Measurements from ENCODE around the gene HYAL1. TPM values are rescaled to one million over a fixed set of nuclear protein-coding genes. Genes with fewer than 3 reads are reported as not detected.
A peak's percentile ranks its signal among the peaks of the same experiment; 100 is the strongest.

The HYAL1 gene
- polyA plus RNA-seq, 2 of the 4 experiments (the other 2 are of a cell fraction) = 0.62 to 1.1 TPM

- WGBS (ENCODE audit: missing lambda C conversion rate) = 16% methylated on average over 10 of the region's 14 CpGs
- Histone ChIP-seq H3K27ac (no peak overlapping the region), H3K9me3 (no peaks in the 10 kb centered on the region), H3K4me2 (no peak overlapping the region), H3K4me3 (no peak overlapping the region), H3K4me1 (peaks cover 20% of the 10 kb centered on the region; the same call in 2 of the 3 replicates)
- FAIRE-seq (no peak), DNase-seq (ENCODE audit: low read depth in 1 of 2, low spot score in 1 of 2) (peak; percentile 55 to 62), ATAC-seq (peak in 1 of 2 experiments; percentile 12; a peak in 2 of 6 replicates)
- ChIA-PET CTCF (interaction anchor here (0.6 to 5.3 kb wide), 23 partner anchors 9 to 1118 kb away, joined by 3 to 60 read pairs (median 4); partner anchors contain the start of gene CISH), POLR2A (interaction anchor here (0.6 to 3.2 kb wide), 5 partner anchors 10 to 869 kb away, joined by 3 to 12 read pairs (median 5); no protein-coding TSS in a partner anchor)
- no peak for TF ChIP-seq ZSCAN20 (CRISPR knock-in tag; IDR thresholded peaks at IDR 0.05)
- TF ChIP-seq RAD21 (conservative IDR thresholded peaks at IDR 0.05 in 1 of 2, IDR thresholded peaks at IDR 0.05 in 1 of 2) = peak; percentile 54 to 61
- TF ChIP-seq SMC3 (IDR thresholded peaks at IDR 0.05) = peak; percentile 26; the same call in 1 of the 3 replicates
- no peak for TF ChIP-seq CEBPB (IDR thresholded peaks at IDR 0.05)
- TF ChIP-seq, protein P1, sequence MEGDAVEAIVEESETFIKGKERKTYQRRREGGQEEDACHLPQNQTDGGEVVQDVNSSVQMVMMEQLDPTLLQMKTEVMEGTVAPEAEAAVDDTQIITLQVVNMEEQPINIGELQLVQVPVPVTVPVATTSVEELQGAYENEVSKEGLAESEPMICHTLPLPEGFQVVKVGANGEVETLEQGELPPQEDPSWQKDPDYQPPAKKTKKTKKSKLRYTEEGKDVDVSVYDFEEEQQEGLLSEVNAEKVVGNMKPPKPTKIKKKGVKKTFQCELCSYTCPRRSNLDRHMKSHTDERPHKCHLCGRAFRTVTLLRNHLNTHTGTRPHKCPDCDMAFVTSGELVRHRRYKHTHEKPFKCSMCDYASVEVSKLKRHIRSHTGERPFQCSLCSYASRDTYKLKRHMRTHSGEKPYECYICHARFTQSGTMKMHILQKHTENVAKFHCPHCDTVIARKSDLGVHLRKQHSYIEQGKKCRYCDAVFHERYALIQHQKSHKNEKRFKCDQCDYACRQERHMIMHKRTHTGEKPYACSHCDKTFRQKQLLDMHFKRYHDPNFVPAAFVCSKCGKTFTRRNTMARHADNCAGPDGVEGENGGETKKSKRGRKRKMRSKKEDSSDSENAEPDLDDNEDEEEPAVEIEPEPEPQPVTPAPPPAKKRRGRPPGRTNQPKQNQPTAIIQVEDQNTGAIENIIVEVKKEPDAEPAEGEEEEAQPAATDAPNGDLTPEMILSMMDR (IDR thresholded peaks at IDR 0.05) = peak; percentile 58
- TF ChIP-seq RARB (CRISPR knock-in tag; IDR thresholded peaks at IDR 0.05) = no peak
- no peak for TF ChIP-seq FOSL2 (IDR thresholded peaks at IDR 0.05)
- TF ChIP-seq FOSL2 (CRISPR knock-in tag; IDR thresholded peaks at IDR 0.05) = peak; percentile 59
- TF ChIP-seq HOXA7 (CRISPR knock-in tag; IDR thresholded peaks at IDR 0.05) = no peak
- TF ChIP-seq, protein P2, sequence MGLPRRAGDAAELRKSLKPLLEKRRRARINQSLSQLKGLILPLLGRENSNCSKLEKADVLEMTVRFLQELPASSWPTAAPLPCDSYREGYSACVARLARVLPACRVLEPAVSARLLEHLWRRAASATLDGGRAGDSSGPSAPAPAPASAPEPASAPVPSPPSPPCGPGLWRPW (IDR thresholded peaks at IDR 0.05) = no peak
- no peak for TF ChIP-seq EP300 (IDR thresholded peaks at IDR 0.05)
These were observed 43.9 kb upstream of the HYAL1 start for GRCh38 chr3:50347187-50347813.

DNA sequence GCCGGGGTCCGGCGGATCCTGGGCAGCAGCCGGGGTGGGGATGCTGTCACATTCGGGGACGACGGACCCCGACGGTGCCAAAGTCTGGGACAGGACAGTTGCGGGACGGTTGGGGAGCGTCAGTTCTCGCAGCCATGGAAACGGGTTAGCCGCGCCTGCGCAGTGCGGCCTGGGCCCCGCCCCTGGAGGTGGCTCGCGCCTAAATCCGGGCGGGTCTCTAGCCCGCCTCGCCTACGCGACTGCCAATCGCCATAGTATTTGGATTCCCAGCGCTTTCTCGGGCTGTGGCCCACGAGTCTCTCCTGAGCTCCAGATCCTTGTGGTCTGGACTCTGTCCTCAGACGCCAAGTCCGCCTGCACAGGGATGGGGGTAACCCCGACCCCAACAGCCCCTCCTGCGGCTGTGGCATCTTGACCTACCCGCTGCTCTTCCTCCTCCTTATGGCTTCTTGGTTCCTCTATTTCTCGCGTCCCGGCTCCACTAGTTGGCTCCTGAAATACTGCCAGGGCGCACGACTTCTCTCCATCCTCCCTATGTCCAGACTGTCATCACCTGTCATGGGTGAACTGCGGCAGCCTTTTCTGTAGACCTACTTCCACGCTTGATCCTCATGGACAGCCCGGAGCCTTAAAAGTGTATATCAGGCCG lies 42.3 kb upstream of the HYAL1 start, which contains the start of gene ZMYND10:
ZMYND10 (minus strand) TSS at position 147 of the 649 bp plus-strand sequence. CDS start 153 bp downstream, outside the sequence.
- Histone ChIP-seq H3K27ac (peak within 1 kb of the TSS; percentile 1 to 77; a peak in 4 of 6 replicates), H3K9me3 (no peaks in the 10 kb centered on the region), H3K4me3 (peak within 1 kb of the TSS; percentile 45), H3K4me1 (peaks cover 12% of the 10 kb centered on the region; the same call in 1 of the 3 replicates), H3K4me2 (peak within 1 kb of the TSS; percentile 96)
- ChIA-PET CTCF (interaction anchor here (0.6 to 3.9 kb wide), 5 partner anchors 196 to 1108 kb away, joined by 3 to 60 read pairs (median 3); no protein-coding TSS in a partner anchor), POLR2A (no interaction called here)
- DNase-seq (ENCODE audit: low read depth in 1 of 2, low spot score in 1 of 2) = peak; percentile 58 to 76
- FAIRE-seq = no peak
- ATAC-seq = peak; percentile 32 to 77; a peak in 3 of 6 replicates
- no peak for TF ChIP-seq NR3C1 (IDR thresholded peaks at IDR 0.05)
- no peak for TF ChIP-seq GATA3 (IDR thresholded peaks at IDR 0.05; ENCODE audit: borderline replicate concordance)
- no peak for TF ChIP-seq EHF (CRISPR knock-in tag; IDR thresholded peaks at IDR 0.05)
- TF ChIP-seq, protein P2 (IDR thresholded peaks at IDR 0.05) = no peak
- no peak for TF ChIP-seq HOXA7 (CRISPR knock-in tag; IDR thresholded peaks at IDR 0.05)
- no peak for TF ChIP-seq FOXS1 (CRISPR knock-in tag; IDR thresholded peaks at IDR 0.05)
- no peak for TF ChIP-seq FOSL2 (IDR thresholded peaks at IDR 0.05)
- TF ChIP-seq FOSL2 (CRISPR knock-in tag; IDR thresholded peaks at IDR 0.05) = no peak
- TF ChIP-seq EHMT2 (IDR thresholded peaks at IDR 0.05; ENCODE audit: low read depth) = no peak
- TF ChIP-seq RARB (CRISPR knock-in tag; IDR thresholded peaks at IDR 0.05) = no peak
- TF ChIP-seq HOXB5 (CRISPR knock-in tag; IDR thresholded peaks at IDR 0.05) = no peak
- no peak for TF ChIP-seq SREBF2 (IDR thresholded peaks at IDR 0.05)
- TF ChIP-seq SMC3 (IDR thresholded peaks at IDR 0.05) = no peak
- TF ChIP-seq HOXB13 (CRISPR knock-in tag; IDR thresholded peaks at IDR 0.05; ENCODE audit: low read depth) = no peak
- no peak for TF ChIP-seq ESRRA (IDR thresholded peaks at IDR 0.05; ENCODE audit: borderline replicate concordance, low read length)
- no peak for TF ChIP-seq ZFP36 (IDR thresholded peaks at IDR 0.05; ENCODE audit: borderline replicate concordance, partially characterized antibody)
- no peak for TF ChIP-seq NPAS2 (CRISPR knock-in tag; IDR thresholded peaks at IDR 0.05; ENCODE audit: borderline replicate concordance)
- WGBS (ENCODE audit: missing lambda C conversion rate) = 63% methylated on average over 14 of the region's 45 CpGs
